A673 (cell line): ENCODE data around the gene PARVA. TPM values are rescaled to one million over a fixed set of nuclear protein-coding genes. Genes with fewer than 3 reads are reported as not detected.

Experiments
- BruUV-seq: library from RNA; stranded (reverse); fragments of 400-500 nt; replicated peaks from 2 replicates; lab custom pipeline; 2021; lab: Mats Ljungman, UMichigan
- CTCF ChIA-PET: fragments of 300-600 bp; sonication (Branson Sonifier 250); formaldehyde crosslinking; loops from one replicate; lab custom pipeline; 2022; ENCODE audit warnings: antibody characterized with exemption; lab: Charles Lee
- POLR2A ChIA-PET: fragments of 300-600 bp; sonication (Branson Sonifier 250); formaldehyde crosslinking; loops from one replicate; lab custom pipeline; 2022; ENCODE audit warnings: antibody characterized with exemption; ENCODE audit not compliant: low non-redundant PET; lab: Charles Lee
- DNase-seq: peaks from one replicate; pipeline ENCODE4 v3.0.0-alpha.2; 2015; ENCODE audit warnings: low spot score
- H3K27ac ChIP-seq: fragments of 200-600 bp; sonication (generic); 2 replicates; pipeline ENCODE4 v1.5.1; 2016; ENCODE audit warnings: mixed run types, low read depth, mild to moderate bottlenecking, mixed read lengths, antibody characterized with exemption, low read length; ENCODE audit not compliant: poor library complexity, severe bottlenecking
- H3K27me3 ChIP-seq: fragments of 200-600 bp; sonication (generic); replicated peaks from 2 replicates; pipeline ENCODE4 v1.6.1; 2017; ENCODE audit warnings: mixed run types, low read depth, mild to moderate bottlenecking, mixed read lengths, antibody characterized with exemption, low read length; ENCODE audit not compliant: insufficient read depth, poor library complexity
- H3K36me3 ChIP-seq: fragments of 200-600 bp; sonication (generic); 2 replicates; pipeline ENCODE4 v1.6.1; 2016; ENCODE audit warnings: mixed run types, mild to moderate bottlenecking, mixed read lengths, antibody characterized with exemption, low read length; ENCODE audit not compliant: insufficient read depth, poor library complexity, severe bottlenecking
- H3K4me1 ChIP-seq: fragments of 200-600 bp; sonication (generic); 2 replicates; pipeline ENCODE4 v1.6.1; 2017; ENCODE audit warnings: mixed run types, mild to moderate bottlenecking, mixed read lengths, antibody characterized with exemption, low read length; ENCODE audit not compliant: insufficient read depth, poor library complexity, severe bottlenecking
- H3K4me3 ChIP-seq: fragments of 200-600 bp; sonication (generic); 2 replicates; pipeline ENCODE4 v1.5.1; 2016; ENCODE audit warnings: low read depth, mixed run types, mild to moderate bottlenecking, mixed read lengths, low read length; ENCODE audit not compliant: poor library complexity, severe bottlenecking
- H3K9me3 ChIP-seq: fragments of 200-600 bp; sonication (generic); 2 replicates; pipeline ENCODE4 v1.6.1; 2016; ENCODE audit warnings: mixed run types, low read depth, mild to moderate bottlenecking, mixed read lengths, antibody characterized with exemption, low read length; ENCODE audit not compliant: poor library complexity, severe bottlenecking
- CTCF ChIP-seq: fragments of 300-800, 200-600 bp; sonication (generic); conservative IDR thresholded peaks from 2 replicates; pipeline ENCODE4 v1.5.1; 2017; ENCODE audit warnings: low read depth, mild to moderate bottlenecking, antibody characterized with exemption, low read length, moderate library complexity, mixed read lengths
- EZH2 ChIP-seq: fragments of 200-600 bp; sonication (generic); IDR thresholded peaks from 2 replicates; pipeline ENCODE4 v1.6.1; 2017; ENCODE audit warnings: borderline replicate concordance, low read depth, mild to moderate bottlenecking, mixed read lengths, antibody characterized with exemption, low read length; ENCODE audit not compliant: poor library complexity, severe bottlenecking
- intact Hi-C: fragments of 100-400 bp; cut with micrococcal nuclease; formaldehyde crosslinking; loops from one replicate; pipeline ENCODE4 v1.10.0; 2022; ENCODE audit not compliant: unreplicated experiment
- total RNA-seq: library from RNA; stranded (reverse); gene quantifications from 2 replicates; pipeline ENCODE4 v1.2.3, GENCODE V29; 2021

The PARVA gene
- total RNA-seq, 1 experiment from 2014 or later: 15.2 TPM

- POLR2A ChIA-PET: no interaction called here
- BruUV-seq: no TSS peak
These were observed 164.3 kb downstream of the PARVA start for GRCh38 chr11:12541583-12542151.

GRCh38 chr11:12542186-12542935 is 165.0 kb downstream of the PARVA start:
- no peak for DNase-seq
- ChIA-PET CTCF (no interaction called here), POLR2A (no interaction called here)
- intact Hi-C loops: no loop called here
- H3K27me3 ChIP-seq: no peaks in the 10 kb centered on the region
- no peak overlapping the region for H3K27ac ChIP-seq
- H3K4me1 ChIP-seq: no peaks in the 10 kb centered on the region
- no peaks in the 10 kb centered on the region for H3K36me3 ChIP-seq
- TF ChIP-seq CTCF: no peak
- no peak for TF ChIP-seq EZH2
- no peaks in the 10 kb centered on the region for H3K9me3 ChIP-seq
- BruUV-seq: no TSS peak
- no peak overlapping the region for H3K4me3 ChIP-seq

More at GRCh38 chr11:12541583-12542151, 164.3 kb downstream of the PARVA start:
- Histone ChIP-seq H3K27me3 (no peaks in the 10 kb centered on the region), H3K4me1 (no peaks in the 10 kb centered on the region), H3K27ac (no peak overlapping the region), H3K36me3 (no peaks in the 10 kb centered on the region), H3K4me3 (no peak overlapping the region), H3K9me3 (no peaks in the 10 kb centered on the region)
- TF ChIP-seq EZH2 (no peak), CTCF (no peak)
- intact Hi-C loops: no loop called here
- CTCF ChIA-PET: no interaction called here
- no peak for DNase-seq

GRCh38 chr11:12543596-12544415 is 166.4 kb downstream of the PARVA start:
- Histone ChIP-seq H3K4me3 (no peak overlapping the region), H3K36me3 (no peaks in the 10 kb centered on the region), H3K27ac (no peak overlapping the region), H3K9me3 (no peaks in the 10 kb centered on the region), H3K27me3 (no peaks in the 10 kb centered on the region), H3K4me1 (no peaks in the 10 kb centered on the region)
- CTCF ChIA-PET: no interaction called here
- POLR2A ChIA-PET: no interaction called here
- TF ChIP-seq EZH2 (no peak), CTCF (no peak)
- no TSS peak for BruUV-seq
- intact Hi-C loops: no loop called here
- no peak for DNase-seq
